ENCODE data around the gene ME3.

DNA sequence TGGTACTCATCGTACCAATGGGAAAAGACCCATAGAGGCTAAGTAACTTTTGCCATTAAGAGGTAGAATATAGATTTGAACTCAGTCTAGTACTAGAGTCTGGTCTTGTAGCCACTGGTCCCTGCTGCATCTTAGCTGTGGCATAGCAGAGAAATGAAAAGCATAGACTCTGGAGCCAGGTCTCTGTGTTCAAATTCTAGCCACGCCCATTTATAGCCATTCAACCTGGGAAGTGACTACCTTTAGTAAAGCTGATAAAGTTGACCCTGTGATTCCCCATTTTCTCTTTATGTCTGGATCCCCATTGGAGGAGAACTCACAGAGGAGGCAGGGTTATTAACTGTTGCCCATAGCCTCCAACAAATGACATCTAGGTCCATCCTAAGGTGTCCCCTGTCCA lies 113.6 kb downstream of the ME3 start:
- TF ChIP-seq, protein P1, sequence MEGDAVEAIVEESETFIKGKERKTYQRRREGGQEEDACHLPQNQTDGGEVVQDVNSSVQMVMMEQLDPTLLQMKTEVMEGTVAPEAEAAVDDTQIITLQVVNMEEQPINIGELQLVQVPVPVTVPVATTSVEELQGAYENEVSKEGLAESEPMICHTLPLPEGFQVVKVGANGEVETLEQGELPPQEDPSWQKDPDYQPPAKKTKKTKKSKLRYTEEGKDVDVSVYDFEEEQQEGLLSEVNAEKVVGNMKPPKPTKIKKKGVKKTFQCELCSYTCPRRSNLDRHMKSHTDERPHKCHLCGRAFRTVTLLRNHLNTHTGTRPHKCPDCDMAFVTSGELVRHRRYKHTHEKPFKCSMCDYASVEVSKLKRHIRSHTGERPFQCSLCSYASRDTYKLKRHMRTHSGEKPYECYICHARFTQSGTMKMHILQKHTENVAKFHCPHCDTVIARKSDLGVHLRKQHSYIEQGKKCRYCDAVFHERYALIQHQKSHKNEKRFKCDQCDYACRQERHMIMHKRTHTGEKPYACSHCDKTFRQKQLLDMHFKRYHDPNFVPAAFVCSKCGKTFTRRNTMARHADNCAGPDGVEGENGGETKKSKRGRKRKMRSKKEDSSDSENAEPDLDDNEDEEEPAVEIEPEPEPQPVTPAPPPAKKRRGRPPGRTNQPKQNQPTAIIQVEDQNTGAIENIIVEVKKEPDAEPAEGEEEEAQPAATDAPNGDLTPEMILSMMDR (optimal IDR thresholded peaks at IDR 0.05 in 1 of 3, IDR thresholded peaks at IDR 0.05 in 1 of 3, conservative IDR thresholded peaks at IDR 0.05 in 1 of 3; ENCODE audit: extremely low read depth in 1 of 3, insufficient read depth in 2 of 3, low read length in 3 of 3): no peak
- no peak for TF ChIP-seq EZH2 (IDR thresholded peaks at IDR 0.05; ENCODE audit: low read length)
